T-helper 22 cell (primary cell): ENCODE data around the gene MAPK9.

Experiments used
- DNase-seq: peaks from one replicate; pipeline ENCODE4 v3.0.0-alpha.2; 2020; ENCODE audit warnings: low read depth

MAPK9 gene

DNA sequence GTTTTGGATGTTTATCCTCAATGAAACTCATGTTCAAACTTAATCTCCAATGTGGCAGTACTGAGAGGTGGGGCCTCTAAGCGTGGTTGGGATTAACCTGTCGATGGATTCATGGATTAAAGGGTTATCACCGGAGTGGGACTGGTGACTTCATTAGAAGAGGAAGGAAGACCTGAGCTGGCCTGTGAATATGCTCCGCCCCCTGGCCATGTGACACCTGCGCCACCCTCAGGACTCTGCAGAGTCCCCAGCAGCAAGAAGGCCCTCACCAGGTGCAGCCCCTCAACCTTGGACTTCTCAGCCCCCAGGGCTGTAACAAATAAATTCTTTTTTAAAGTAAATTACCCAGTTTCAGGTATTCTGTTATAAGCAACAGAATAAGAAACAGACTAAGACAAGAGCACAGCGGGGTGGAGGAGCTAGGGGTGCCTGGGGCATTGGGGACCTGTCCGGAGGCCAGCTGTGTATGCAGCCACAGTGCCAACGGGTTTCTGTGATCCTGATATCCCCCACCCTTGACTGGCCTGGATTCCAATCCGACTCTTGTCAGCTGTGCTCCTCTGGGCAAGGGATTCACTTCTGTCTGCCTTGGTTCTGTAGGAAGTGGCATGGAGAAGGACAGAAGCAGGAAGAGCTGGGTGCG, 3.2 kb upstream of the MAPK9 start:
- DNase-seq, result no peak

- no peak for DNase-seq
These were observed 2.5 kb upstream of the MAPK9 start for GRCh38 chr5:180294411-180294810.

- no peak for DNase-seq
These were observed 496 bp downstream of the MAPK9 start for GRCh38 chr5:180291234-180291940.

DNA sequence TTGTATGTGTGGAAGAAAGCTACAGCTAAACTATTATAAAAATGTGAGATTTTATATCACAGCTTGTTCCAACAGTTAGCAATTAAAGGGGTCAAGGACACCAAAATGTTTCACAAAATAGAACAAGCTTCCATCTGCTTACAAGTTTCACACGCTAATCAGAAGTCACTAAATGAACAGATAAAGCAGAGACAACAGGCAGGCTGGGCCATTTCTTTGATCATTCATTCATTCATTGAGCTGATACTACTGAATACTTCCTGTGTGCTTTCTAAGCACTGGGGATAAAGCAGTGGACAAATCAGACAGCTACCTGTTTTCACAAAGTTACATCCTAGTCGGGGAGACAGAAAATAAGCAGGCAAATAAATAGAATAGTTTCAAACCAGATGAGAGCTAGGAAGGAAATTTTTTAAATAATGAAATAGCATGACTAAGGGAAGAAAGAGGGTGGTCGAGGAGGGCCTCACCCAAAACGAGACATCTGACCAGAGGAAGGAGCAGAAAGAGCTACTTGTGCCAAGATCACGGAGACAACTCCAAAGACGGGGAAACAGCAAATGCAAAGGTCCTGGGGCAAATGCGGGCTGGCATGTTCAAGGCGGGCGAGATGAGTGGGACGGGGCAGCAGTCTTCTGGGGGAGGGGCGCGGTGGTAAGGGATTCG, 1.2 kb downstream of the MAPK9 start:
- no peak for DNase-seq

- no peak for DNase-seq
These were observed 1.9 kb downstream of the MAPK9 start for GRCh38 chr5:180289966-180290365.

DNA sequence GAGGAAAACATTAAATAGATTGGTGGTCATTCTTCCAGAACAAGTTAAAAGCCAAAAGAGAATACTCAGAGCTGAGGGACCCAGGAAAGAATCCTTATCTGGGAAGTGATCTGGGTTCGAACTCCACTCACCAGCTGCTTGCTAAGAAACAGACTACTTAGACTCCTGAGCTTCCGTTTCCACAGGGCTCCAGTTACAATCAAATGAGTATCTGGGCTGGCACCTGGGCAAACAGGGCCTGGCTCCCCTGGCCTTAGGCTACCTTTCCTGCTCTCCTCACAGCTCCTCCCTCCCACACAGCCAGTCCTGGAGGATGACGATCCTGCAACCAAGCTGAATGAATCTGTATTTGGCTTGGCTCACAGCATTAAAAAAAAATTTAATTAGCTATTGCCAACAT, 2.5 kb downstream of the MAPK9 start:
- DNase-seq, result no peak

- DNase-seq, result no peak
These were observed 4.0 kb downstream of the MAPK9 start for GRCh38 chr5:180287868-180288267.

GRCh38 chr5:180287404-180287803, 4.5 kb downstream of the MAPK9 start:
- DNase-seq, result no peak

GRCh38 chr5:180284149-180284548, 7.7 kb downstream of the MAPK9 start:
- DNase-seq, result no peak

GRCh38 chr5:180283026-180283615, 8.8 kb downstream of the MAPK9 start:
- no peak for DNase-seq

GRCh38 chr5:180282281-180282680, 9.6 kb downstream of the MAPK9 start:
- no peak for DNase-seq

- DNase-seq, result no peak
These were observed 10.2 kb downstream of the MAPK9 start for GRCh38 chr5:180281706-180282105.

- no peak for DNase-seq
These were observed 17.2 kb downstream of the MAPK9 start for GRCh38 chr5:180274695-180275094.

DNA sequence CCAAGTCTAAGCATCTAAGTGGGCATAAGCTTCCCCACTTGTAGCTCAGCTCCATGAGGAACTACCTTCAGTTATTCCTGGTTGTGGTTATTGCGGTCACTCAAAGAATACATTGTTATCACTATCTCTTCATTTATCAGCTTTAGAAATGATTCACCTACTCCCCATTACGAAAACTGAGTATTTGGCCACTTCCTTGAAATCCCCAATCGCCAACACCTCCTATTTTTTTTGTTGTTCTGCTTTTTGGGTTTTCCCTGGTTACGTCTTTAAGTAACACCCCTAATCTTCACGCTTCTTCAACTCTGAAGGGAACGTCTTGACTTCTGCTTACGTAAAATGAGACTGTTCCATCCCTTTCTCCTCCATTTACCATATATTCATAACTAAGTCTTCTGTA, 20.7 kb downstream of the MAPK9 start:
- DNase-seq, result no peak

GRCh38 chr5:180259260-180259611, 32.6 kb downstream of the MAPK9 start:
- no peak for DNase-seq

DNA sequence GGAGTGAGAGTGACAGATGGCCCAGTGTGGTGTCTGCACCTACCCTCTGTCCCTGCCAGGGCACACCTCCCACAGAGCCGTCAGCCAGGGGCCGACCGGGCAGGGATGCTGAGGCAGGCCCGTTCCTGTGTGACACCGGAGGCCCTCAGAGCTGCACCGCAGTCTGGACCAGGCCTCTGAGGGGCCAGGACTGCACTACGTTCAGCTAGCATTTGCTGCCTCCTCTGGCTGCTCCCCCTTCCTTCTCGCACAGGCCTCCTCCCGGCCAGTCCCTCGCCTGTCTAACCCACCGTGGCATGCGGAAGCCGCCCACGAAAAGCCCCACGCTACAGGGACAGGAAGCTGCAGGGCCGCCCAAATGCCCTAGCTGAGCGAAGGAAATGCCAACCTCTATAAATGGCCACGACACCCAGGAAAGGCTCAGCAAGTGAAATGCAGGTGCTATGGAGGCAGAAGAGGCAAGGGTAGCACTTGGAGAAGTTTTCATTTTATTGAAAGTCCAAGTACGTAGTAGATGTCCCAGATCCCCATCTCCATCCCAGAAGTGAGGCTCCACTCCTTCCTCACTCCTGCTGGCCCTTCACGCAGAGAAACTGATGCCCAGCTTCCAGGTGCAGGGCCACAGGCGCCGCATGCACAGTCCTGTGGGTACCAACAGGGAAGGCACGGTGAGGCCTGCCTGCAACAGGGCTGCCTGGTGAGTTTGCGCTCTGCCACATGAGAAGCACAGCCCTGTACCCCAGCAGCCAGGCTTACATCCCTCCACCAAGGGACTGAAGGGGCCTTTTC, 38.7 kb downstream of the MAPK9 start:
- DNase-seq, result no peak

DNA sequence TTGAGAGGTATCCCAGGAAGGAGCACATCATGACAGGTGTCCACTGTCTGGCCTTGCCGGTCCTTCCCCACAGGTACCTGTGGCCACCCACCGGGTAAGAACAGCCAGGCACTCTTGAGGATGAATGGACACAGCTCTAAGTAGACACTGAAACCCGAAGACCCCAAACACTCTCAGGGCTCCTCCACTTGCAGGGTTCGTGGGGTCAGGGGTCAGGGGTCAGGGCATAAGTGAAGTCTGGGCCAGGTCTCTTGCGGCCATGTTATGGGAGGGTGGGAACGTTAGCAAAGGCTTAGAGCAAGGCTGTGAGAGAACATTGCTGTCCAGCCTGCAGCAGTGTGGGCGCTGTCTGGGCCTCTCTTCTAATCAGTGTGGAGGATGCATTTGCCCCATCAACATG, 40.0 kb downstream of the MAPK9 start:
- no peak for DNase-seq

GRCh38 chr5:180251141-180251540, 40.7 kb downstream of the MAPK9 start:
- no peak for DNase-seq

DNA sequence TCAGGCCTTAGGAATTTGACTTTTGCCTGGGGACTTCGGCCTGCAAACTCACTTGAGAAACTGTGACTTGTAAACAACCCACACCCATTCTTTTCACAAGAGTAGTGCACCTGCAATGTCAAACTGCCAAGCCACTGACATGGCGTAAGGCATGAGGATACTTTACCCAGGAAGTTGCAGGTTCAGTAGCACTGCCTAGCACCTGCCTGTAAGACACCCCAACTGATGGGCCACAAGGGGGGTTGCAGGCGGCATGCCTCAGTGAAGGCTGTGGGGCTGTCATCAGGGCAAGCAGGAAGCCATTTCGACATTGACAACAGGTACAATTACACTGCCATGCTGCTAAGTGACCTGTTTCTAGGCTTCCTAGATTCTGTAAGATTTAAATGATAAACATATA, 41.6 kb downstream of the MAPK9 start:
- no peak for DNase-seq

GRCh38 chr5:180241600-180241999, 50.3 kb downstream of the MAPK9 start:
- DNase-seq, result no peak

DNA sequence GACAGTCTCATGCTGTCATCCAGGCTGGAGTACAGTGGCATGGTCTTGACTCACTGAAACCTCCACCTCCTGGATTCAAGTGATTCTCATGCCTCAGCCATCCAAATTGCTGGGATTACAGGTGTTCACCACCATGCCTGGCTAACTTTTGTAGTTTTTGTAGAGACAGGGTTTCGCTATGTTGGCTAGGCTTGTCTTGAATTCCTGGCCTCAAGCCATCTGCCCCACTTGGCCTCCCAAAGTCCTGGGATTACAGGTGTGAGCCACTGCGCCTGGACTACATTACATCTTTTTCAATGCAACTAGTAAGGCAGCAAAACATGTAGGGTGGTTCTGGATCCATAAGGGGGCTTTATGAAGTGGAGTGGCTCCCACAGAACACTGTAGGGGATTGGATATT, 53.3 kb downstream of the MAPK9 start:
- no peak for DNase-seq

GRCh38 chr5:180235846-180236245, 56.0 kb downstream of the MAPK9 start:
- DNase-seq, result no peak
